GM12874 (cell line): ENCODE data around the gene ARL10.

Experiments used
- TF ChIP-seq, protein P1 (sequence below): IDR thresholded peaks from 2 replicates; pipeline ENCODE4 v1.5.1; 2011; ENCODE audit warnings: low read depth, mild to moderate bottlenecking, control low read depth, low read length, moderate library complexity; ENCODE audit not compliant: insufficient read depth

The ARL10 gene

DNA sequence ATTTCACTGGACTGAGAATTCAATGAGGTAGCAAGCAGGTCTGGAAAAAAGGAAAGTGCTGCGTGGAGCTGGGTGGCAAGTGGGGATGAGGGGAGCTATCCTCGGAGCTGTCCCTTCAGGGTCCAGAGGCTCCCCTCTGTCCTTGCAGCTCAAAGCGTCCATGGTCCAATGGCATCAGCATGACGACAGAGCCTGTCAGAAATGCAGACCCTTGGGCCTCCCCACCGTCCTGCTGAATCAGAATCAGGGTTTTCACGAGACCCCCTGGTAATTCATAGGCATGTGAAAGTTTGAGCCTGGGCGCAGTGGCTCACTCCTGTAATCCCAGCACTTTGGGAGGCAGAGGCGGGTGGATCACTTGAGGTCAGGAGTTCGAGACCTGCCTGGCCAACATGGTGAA lies 28.8 kb downstream of the ARL10 start:
- TF ChIP-seq, protein P1, sequence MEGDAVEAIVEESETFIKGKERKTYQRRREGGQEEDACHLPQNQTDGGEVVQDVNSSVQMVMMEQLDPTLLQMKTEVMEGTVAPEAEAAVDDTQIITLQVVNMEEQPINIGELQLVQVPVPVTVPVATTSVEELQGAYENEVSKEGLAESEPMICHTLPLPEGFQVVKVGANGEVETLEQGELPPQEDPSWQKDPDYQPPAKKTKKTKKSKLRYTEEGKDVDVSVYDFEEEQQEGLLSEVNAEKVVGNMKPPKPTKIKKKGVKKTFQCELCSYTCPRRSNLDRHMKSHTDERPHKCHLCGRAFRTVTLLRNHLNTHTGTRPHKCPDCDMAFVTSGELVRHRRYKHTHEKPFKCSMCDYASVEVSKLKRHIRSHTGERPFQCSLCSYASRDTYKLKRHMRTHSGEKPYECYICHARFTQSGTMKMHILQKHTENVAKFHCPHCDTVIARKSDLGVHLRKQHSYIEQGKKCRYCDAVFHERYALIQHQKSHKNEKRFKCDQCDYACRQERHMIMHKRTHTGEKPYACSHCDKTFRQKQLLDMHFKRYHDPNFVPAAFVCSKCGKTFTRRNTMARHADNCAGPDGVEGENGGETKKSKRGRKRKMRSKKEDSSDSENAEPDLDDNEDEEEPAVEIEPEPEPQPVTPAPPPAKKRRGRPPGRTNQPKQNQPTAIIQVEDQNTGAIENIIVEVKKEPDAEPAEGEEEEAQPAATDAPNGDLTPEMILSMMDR, result no peak

DNA sequence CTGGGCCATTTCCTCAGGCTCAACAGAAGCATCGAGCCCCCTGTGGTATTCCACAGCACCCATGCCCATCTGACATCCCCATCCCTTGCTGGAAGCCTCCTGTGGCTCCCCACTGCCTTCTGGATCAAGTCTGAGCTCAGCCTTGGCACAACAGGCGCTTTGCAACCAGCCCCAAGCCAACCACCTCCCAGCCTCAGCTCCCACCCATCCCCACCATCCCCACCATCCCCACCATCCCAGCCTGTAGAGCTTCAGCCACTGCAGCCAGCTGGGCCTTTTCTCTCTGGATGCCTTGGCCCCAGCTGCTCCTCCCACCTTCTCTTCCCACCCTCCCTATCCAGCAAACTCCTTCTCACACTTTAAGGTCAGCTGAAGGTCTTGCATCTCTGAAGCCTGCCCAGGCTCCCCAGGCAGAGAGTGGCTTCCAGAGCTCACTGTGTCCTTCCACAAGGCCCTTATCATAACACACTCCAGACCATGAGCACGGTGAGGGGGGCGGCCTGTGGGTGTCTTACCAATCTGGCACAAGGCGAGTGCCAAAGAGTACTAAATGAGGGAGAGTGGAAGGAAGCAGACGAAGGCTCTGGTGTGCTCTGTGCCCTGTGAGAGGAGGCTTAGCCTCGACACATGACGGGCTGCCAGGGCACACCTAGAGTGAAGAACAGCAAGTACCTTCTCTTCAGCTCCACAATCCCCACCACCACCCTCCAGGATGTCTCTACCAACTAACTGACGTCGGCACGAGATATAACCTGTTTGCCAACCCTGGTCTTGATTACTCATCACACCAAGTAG lies 29.8 kb downstream of the ARL10 start:
- TF ChIP-seq, protein P1, result no peak

DNA sequence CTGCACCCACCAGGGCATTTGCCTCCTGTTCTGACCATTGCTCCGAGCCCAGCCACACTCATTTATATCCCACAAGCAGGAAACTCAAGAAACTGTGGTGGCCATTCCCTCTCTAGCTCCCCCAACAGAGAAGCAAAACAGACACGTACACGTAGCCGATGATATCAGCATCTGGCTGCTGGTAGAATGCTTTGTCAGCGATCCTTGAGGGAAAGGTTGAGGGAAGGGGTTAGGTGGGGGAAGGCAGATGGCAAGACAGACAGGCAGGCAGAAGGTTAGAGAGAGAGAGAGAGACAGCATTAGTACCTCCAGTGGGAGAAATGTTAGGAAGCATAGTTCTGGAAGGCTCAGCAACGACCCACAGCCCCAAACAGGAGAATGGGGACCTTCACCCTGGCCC lies 31.0 kb downstream of the ARL10 start:
- TF ChIP-seq, protein P1, result no peak

DNA sequence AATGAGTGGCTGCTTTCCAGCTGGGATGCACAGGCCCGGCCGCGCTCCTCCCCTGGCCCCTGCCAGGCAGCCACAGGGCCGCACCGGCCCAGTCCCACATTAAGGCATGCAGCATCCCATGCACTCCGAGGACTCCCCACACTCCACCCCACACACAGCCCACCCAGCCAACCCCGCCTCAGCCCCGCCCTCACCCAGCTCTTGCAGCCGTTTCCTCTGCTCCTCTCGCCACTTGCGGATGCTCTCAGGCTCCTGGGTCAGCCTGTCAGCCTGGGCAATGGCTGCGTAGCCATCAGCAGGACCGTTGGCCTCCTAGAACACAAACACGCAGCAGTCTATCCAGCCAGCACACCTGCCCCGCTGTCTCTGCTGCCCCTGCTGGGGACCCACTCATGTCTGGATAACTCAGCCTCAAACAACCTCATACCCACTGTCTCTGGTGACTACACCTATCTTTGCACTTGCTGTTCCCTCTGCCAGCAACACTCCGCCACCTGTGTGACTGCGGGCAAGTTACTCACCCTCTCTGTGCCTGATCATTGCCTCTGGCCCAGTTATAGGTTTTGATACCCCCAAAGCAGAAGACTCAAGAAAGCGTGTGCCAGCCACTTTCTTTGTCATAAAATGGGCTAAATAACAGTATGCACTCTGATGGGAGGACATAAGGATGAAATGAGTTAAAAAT lies 32.6 kb downstream of the ARL10 start:
- TF ChIP-seq, protein P1, result no peak

DNA sequence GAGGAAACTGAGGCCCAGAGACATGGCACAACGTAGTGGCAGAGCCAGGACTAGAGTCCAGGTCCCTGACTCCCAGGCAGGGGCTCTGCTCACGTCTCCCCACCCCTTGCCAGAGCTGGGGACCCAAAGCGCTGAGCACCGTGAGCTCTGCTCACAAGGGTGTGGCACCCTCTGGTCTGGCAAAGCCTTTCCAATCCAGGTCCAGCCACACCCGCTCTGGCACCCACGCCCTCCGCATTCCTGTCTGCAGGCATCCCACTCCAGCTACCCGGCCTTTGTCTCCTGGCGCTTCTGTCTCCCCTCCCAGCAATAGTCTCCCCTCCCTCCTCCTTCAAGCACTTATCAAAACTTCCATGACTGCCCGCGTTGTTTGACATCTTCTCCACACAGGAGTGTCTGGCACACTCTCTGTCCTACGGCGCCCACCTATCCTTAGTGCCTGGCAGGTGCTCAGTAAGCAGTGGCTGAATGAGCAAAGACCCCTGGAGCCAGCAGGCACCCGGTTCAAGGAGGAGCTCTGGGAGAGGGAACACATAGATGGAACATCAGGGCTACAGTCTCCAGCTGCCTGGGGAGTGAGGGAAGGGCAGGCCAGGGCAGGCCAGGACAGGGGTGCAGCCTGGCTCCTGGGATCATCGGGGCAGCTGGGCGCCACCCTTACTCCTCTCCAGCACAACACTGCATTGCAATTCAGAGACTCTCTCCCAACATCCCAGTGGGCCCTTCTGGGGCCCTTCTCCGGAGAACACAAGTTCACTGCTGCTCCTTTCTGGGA lies 35.3 kb downstream of the ARL10 start:
- TF ChIP-seq, protein P1, result no peak

DNA sequence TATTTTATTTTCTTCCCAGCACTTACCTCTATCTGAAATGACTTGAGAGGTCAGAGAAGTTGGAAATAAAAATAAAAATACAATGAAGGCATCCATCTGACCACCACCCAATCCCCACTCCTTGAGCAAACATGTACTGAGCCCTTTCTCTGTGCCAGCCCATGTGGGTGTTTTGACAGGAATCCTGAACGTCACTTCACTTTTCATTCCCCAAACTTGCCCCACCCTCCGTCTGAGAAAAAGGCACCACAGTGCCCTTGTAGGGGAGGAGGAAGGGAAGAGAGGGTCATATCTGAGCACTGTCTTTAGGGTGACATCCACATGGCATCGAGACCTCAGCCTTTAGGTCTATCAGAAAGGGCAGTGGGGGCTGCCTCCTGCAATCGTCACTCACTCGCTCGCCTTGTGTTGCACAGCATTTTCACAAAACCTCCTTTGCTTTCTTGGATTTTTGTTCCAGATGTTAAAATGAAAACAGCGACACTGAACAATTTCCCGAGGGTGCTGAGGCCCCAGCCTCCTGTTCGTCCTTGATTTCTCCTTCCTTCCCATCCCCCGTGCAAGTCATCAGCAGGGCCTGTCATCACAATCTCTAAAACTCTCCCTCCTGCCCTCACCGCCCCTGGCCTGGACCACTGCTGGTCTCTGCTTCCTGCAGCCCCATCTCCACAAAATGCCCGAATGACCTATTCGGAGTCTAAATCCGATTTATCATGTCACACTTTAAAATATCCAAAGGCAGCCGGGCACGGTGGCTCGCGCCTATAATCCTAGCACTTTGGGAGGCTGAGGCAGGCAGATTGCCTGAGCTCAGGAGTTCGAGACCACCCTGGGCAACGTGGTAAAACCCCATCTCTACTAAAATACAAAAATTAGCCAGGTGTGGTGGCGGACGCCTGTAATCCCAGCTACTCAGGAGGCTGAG lies 36.3 kb downstream of the ARL10 start:
- TF ChIP-seq, protein P1, result no peak
